GM20000 (cell line): ENCODE results near the gene GPRASP2.

Experiments used
- DNase-seq: peaks from one replicate; pipeline ENCODE4 v3.0.0; 2012; ENCODE audit warnings: low spot score
- CTCF ChIP-seq: IDR thresholded peaks from 2 replicates; pipeline ENCODE4 v1.5.1; 2012; ENCODE audit warnings: mild to moderate bottlenecking, control low read depth; ENCODE audit errors: extremely low read depth, missing control alignments

GPRASP2 gene

GRCh38 chrX:102765217-102765616 lies 53.0 kb downstream of the GPRASP2 start:
- TF ChIP-seq CTCF = no peak
- no peak for DNase-seq

GRCh38 chrX:102765809-102766208 lies 53.6 kb downstream of the GPRASP2 start:
- TF ChIP-seq CTCF = no peak
- DNase-seq = no peak

- no peak for DNase-seq
- no peak for TF ChIP-seq CTCF
Observed at GRCh38 chrX:102767287-102767686, 55.0 kb downstream of the GPRASP2 start.
